Measurements from ENCODE around the gene BCL2L2. TPM values are rescaled to one million over a fixed set of nuclear protein-coding genes. Genes with fewer than 3 reads are reported as not detected.

The BCL2L2 gene
- total and polyA plus RNA-seq, 10 of the 15 experiments (the other 5 are each of a cell fraction or from before 2014, with no cell fraction given): 1.4 to 14.7 (median 7.1) TPM

GRCh38 chr14:23326491-23327332 is 20.1 kb downstream of the BCL2L2 start:
- no peak for DNase-seq (ENCODE audit: low read depth, low spot score)
- Histone ChIP-seq H4K20me1 (ENCODE audit: control insufficient read depth, insufficient read depth) (no peaks in the 10 kb centered on the region; the same call in 1 of the 2 replicates), H3K4me2 (ENCODE audit: control insufficient read depth, insufficient read depth) (no peak overlapping the region), H3K79me2 (ENCODE audit: control insufficient read depth, insufficient read depth, low read length) (peaks cover 20% of the 10 kb centered on the region), H3K9ac (ENCODE audit: control insufficient read depth, insufficient read depth, low read length) (no peak overlapping the region), H3K27ac (ENCODE audit: control insufficient read depth, insufficient read depth) (no peak overlapping the region), H2AFZ (ENCODE audit: control insufficient read depth, low read depth, low read length) (no peak overlapping the region), H3K9me3 (replicated peaks; ENCODE audit: control insufficient read depth, insufficient read depth, low read length) (no peaks in the 10 kb centered on the region), H3K27me3 (replicated peaks in 1 of 2; ENCODE audit: control insufficient read depth in 2 of 2, insufficient read depth in 2 of 2, low read length in 1 of 2) (no peaks in the 10 kb centered on the region), H3K4me3 (no peak overlapping the region), H3K36me3 (ENCODE audit: control insufficient read depth in 2 of 2, insufficient read depth in 2 of 2, low read length in 1 of 2) (peaks cover 10 to 16% of the 10 kb centered on the region in 2 experiments), H3K4me1 (ENCODE audit: control insufficient read depth, insufficient read depth, low read length) (peaks cover 7% of the 10 kb centered on the region; the same call in 1 of the 2 replicates)
- in situ Hi-C loops (cut with MboI): no loop called here
- no TSS peak for BruUV-seq (replicated peaks)
- CTCF ChIA-PET: interaction anchor here (0.7 to 3.1 kb wide), 31 partner anchors 8 to 426 kb away, joined by 3 to 34 read pairs (median 4); partner anchors contain the start of genes BCL2L2, NGDN and ZFHX2
- SMC1A ChIA-PET (ENCODE audit: uncharacterized antibody, unreplicated experiment): interaction anchor here (0.6 to 2.1 kb wide), 9 partner anchors 9 to 206 kb away, joined by 3 to 9 read pairs (median 3); no protein-coding TSS in a partner anchor
- intact Hi-C loops (cut with micrococcal nuclease; ENCODE audit: unreplicated experiment): no loop called here
- FAIRE-seq: no peak
- ATAC-seq: peak; percentile 24; the same call in 1 of the 3 replicates
- 83% methylated on average over 13 of the region's 13 CpGs for WGBS (ENCODE audit: insufficient coverage, insufficient replicate concordance, low lambda C conversion rate, missing lambda C conversion rate)
- RAD21 ChIA-PET (ENCODE audit: unreplicated experiment): interaction anchor here (0.8 to 2.1 kb wide), 5 partner anchors 19 to 206 kb away, joined by 3 to 10 read pairs (median 4); no protein-coding TSS in a partner anchor
- POLR2A ChIA-PET: no interaction called here
- no peak for TF ChIP-seq SREBF1 (IDR thresholded peaks at IDR 0.05; ENCODE audit: low read length)
- TF ChIP-seq POU2F2 (IDR thresholded peaks at IDR 0.05; ENCODE audit: borderline replicate concordance, low read depth, low read length): no peak
- no peak for TF ChIP-seq YBX1 (IDR thresholded peaks at IDR 0.05)
- TF ChIP-seq, protein P1, sequence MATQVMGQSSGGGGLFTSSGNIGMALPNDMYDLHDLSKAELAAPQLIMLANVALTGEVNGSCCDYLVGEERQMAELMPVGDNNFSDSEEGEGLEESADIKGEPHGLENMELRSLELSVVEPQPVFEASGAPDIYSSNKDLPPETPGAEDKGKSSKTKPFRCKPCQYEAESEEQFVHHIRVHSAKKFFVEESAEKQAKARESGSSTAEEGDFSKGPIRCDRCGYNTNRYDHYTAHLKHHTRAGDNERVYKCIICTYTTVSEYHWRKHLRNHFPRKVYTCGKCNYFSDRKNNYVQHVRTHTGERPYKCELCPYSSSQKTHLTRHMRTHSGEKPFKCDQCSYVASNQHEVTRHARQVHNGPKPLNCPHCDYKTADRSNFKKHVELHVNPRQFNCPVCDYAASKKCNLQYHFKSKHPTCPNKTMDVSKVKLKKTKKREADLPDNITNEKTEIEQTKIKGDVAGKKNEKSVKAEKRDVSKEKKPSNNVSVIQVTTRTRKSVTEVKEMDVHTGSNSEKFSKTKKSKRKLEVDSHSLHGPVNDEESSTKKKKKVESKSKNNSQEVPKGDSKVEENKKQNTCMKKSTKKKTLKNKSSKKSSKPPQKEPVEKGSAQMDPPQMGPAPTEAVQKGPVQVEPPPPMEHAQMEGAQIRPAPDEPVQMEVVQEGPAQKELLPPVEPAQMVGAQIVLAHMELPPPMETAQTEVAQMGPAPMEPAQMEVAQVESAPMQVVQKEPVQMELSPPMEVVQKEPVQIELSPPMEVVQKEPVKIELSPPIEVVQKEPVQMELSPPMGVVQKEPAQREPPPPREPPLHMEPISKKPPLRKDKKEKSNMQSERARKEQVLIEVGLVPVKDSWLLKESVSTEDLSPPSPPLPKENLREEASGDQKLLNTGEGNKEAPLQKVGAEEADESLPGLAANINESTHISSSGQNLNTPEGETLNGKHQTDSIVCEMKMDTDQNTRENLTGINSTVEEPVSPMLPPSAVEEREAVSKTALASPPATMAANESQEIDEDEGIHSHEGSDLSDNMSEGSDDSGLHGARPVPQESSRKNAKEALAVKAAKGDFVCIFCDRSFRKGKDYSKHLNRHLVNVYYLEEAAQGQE (IDR thresholded peaks at IDR 0.05; ENCODE audit: low read depth, low read length): no peak
- TF ChIP-seq SUPT20H (IDR thresholded peaks at IDR 0.05; ENCODE audit: borderline replicate concordance, control insufficient read depth, low read depth, low read length): no peak
- TF ChIP-seq PRDM15 (CRISPR knock-in tag; IDR thresholded peaks at IDR 0.05): no peak
- no peak for TF ChIP-seq RB1 (IDR thresholded peaks at IDR 0.05; ENCODE audit: borderline replicate concordance)
- TF ChIP-seq EED (IDR thresholded peaks at IDR 0.05; ENCODE audit: low read depth): no peak
- no peak for TF ChIP-seq KLF5 (IDR thresholded peaks at IDR 0.05; ENCODE audit: partially characterized antibody)
- no peak for TF ChIP-seq CHD4 (IDR thresholded peaks at IDR 0.05)
- no peak for TF ChIP-seq NRF1 (conservative IDR thresholded peaks at IDR 0.05; ENCODE audit: low read depth, low read length)
- TF ChIP-seq NFIC (IDR thresholded peaks at IDR 0.05; ENCODE audit: low read depth, low read length): no peak
- TF ChIP-seq NFYA (IDR thresholded peaks at IDR 0.05; ENCODE audit: borderline replicate concordance, low read depth, low read length): no peak
- no peak for TF ChIP-seq ESRRA (IDR thresholded peaks at IDR 0.05; ENCODE audit: low read length)
- no peak for TF ChIP-seq TCF7 (IDR thresholded peaks at IDR 0.05; ENCODE audit: borderline replicate concordance)
- TF ChIP-seq POLR2AphosphoS5 (IDR thresholded peaks at IDR 0.05; ENCODE audit: low read length): peak; percentile 76; the same call in 1 of the 2 replicates
- peak; percentile 58; the same call in 1 of the 2 replicates for TF ChIP-seq POLR2A (IDR thresholded peaks at IDR 0.05; ENCODE audit: low read depth, low read length)
- TF ChIP-seq POLR2AphosphoS2 (IDR thresholded peaks at IDR 0.05; ENCODE audit: low read depth, low read length): 0 out of 2 replicates have a peak, but pooled peaks have one; percentile 46

All from GM12878 (cell line).